Liver (tissue), 9 donors: Measurements from ENCODE around the gene OR2T6. TPM values are rescaled to one million over a fixed set of nuclear protein-coding genes. Genes with fewer than 3 reads are reported as not detected.

Experiments used
- DNase-seq: peaks from one replicate; pipeline ENCODE4 v3.0.0-alpha.2; 2017; ENCODE audit warnings: low spot score
- H3K27ac ChIP-seq, 2 donors: one replicate each; pipeline ENCODE4 v1.7.0; 2013; ENCODE audit warnings: inconsistent platforms in 2 of 2, low read length in 2 of 2, control low read depth in 1 of 2, low read depth in 1 of 2, mild to moderate bottlenecking in 1 of 2
- H3K27me3 ChIP-seq, 4 donors: one replicate each; pipeline versions ENCODE4 v1.6.1 to v1.7.0; 2013; ENCODE audit warnings: low read length in 3 of 4, inconsistent platforms in 1 of 4, mild to moderate bottlenecking in 1 of 4, moderate library complexity in 1 of 4; ENCODE audit not compliant: control insufficient read depth in 4 of 4, insufficient read depth in 4 of 4
- H3K36me3 ChIP-seq, 4 donors: one replicate each; pipeline versions ENCODE4 v1.6.1 to v1.7.0; 2013; ENCODE audit warnings: low read length in 3 of 4, mild to moderate bottlenecking in 3 of 4, low read depth in 1 of 4, moderate library complexity in 1 of 4; ENCODE audit not compliant: control insufficient read depth in 4 of 4, insufficient read depth in 3 of 4
- H3K4me1 ChIP-seq, 4 donors: one replicate each; pipeline versions ENCODE4 v1.6.1 to v1.7.0; 2013; ENCODE audit warnings: low read length in 3 of 4, mild to moderate bottlenecking in 3 of 4, moderate library complexity in 1 of 4; ENCODE audit not compliant: control insufficient read depth in 4 of 4, insufficient read depth in 4 of 4
- H3K4me3 ChIP-seq, 3 donors: one replicate each; pipeline versions ENCODE4 v1.6.1 to v1.7.0; 2013; ENCODE audit warnings: low read length in 3 of 3, control low read depth in 1 of 3, low read depth in 1 of 3, mild to moderate bottlenecking in 1 of 3
- H3K9ac ChIP-seq, 2 donors: one replicate each; pipeline ENCODE4 v1.7.0; 2013; ENCODE audit warnings: low read length in 2 of 2, mild to moderate bottlenecking in 2 of 2, moderate library complexity in 2 of 2, control low read depth in 1 of 2, low read depth in 1 of 2
- H3K9me3 ChIP-seq, 4 donors: one replicate each; pipeline versions ENCODE4 v1.6.1 to v1.7.0; 2013; ENCODE audit warnings: low read length in 3 of 4; ENCODE audit not compliant: control insufficient read depth in 4 of 4
- ATF3 ChIP-seq: IDR thresholded peaks from 2 replicates; pipeline ENCODE4 v1.6.1; 2016; ENCODE audit warnings: antibody characterized with exemption
- CTCF ChIP-seq: fragments of 150-350 bp; IDR thresholded peaks from 2 replicates; pipeline ENCODE4 v1.5.1; 2017; ENCODE audit warnings: improper control_type of control experiment, low read depth, low read length; ENCODE audit not compliant: missing input control
- EGR1 ChIP-seq, 2 donors: IDR thresholded peaks; 2 replicates each; pipeline ENCODE4 v1.6.1; 2016 to 2018; ENCODE audit warnings: antibody characterized with exemption in 2 of 2, low read depth in 2 of 2
- FOXA1 ChIP-seq: IDR thresholded peaks from 2 replicates; pipeline ENCODE4 v1.6.1; 2016; ENCODE audit warnings: antibody characterized with exemption
- FOXA2 ChIP-seq: IDR thresholded peaks from 2 replicates; pipeline ENCODE4 v1.6.1; 2016; ENCODE audit warnings: antibody characterized with exemption
- GABPA ChIP-seq, 2 donors: IDR thresholded peaks in 1 of 2; conservative IDR thresholded peaks in 1 of 2; 2 replicates each; pipeline ENCODE4 v1.6.1; 2016; ENCODE audit warnings: antibody characterized with exemption in 2 of 2, mild to moderate bottlenecking in 1 of 2, moderate library complexity in 1 of 2
- HNF4A ChIP-seq, 2 donors: conservative IDR thresholded peaks; 2 replicates each; pipeline ENCODE4 v1.6.1; 2016; ENCODE audit warnings: antibody characterized with exemption in 2 of 2, mild to moderate bottlenecking in 2 of 2
- HNF4G ChIP-seq: IDR thresholded peaks from 2 replicates; pipeline ENCODE4 v1.6.1; 2016; ENCODE audit warnings: antibody characterized with exemption
- JUND ChIP-seq, 2 donors: IDR thresholded peaks; 2 replicates each; pipeline ENCODE4 v1.6.1; 2016; ENCODE audit warnings: antibody characterized with exemption in 2 of 2
- MAX ChIP-seq: IDR thresholded peaks from 2 replicates; pipeline ENCODE4 v1.6.1; 2016; ENCODE audit warnings: antibody characterized with exemption
- NR2F2 ChIP-seq: IDR thresholded peaks from 2 replicates; pipeline ENCODE4 v1.6.1; 2016; ENCODE audit warnings: antibody characterized with exemption
- RAD21 ChIP-seq, 2 donors: IDR thresholded peaks; 2 replicates each; pipeline ENCODE4 v1.6.1; 2016; ENCODE audit warnings: antibody characterized with exemption in 2 of 2, mild to moderate bottlenecking in 2 of 2
- REST ChIP-seq: IDR thresholded peaks from 2 replicates; pipeline ENCODE4 v1.6.1; 2016; ENCODE audit warnings: antibody characterized with exemption, mild to moderate bottlenecking
- RXRA ChIP-seq, 2 donors: IDR thresholded peaks; 2 replicates each; pipeline ENCODE4 v1.6.1; 2017 to 2018; ENCODE audit warnings: antibody characterized with exemption in 2 of 2, mild to moderate bottlenecking in 1 of 2
- SP1 ChIP-seq: IDR thresholded peaks from 2 replicates; pipeline ENCODE4 v1.6.1; 2018; ENCODE audit warnings: antibody characterized with exemption, mild to moderate bottlenecking
- YY1 ChIP-seq: IDR thresholded peaks from 2 replicates; pipeline ENCODE4 v1.6.1; 2016; ENCODE audit warnings: antibody characterized with exemption, mild to moderate bottlenecking
- ZBTB33 ChIP-seq: IDR thresholded peaks from 2 replicates; pipeline ENCODE4 v1.6.1; 2016; ENCODE audit warnings: antibody characterized with exemption
- polyA plus RNA-seq, 2 donors: library from polyadenylated mRNA; stranded (reverse) in 1 of 2; unstranded in 1 of 2; fragments of 200-250 nt in 1 of 2; fragments of >200 nt in 1 of 2; fragmentation: Nextera tagmentation in 1 of 2; extraction: Ambion mirVana in 1 of 2; gene quantifications; one replicate each; pipeline versions ENCODE4 v1.2.1 to v1.2.3, GENCODE V29; 2013 to 2015
- total RNA-seq, 2 donors: library from RNA; depleted of rRNA; stranded (reverse); fragments of >200 nt; gene quantifications; one replicate each; pipeline ENCODE4 v1.2.3, GENCODE V29; 2014
- donor health status: healthy.
- donor health status: healthy.
- donor health status: healthy.
- donor health status: healthy.
- donor health status: healthy.

The OR2T6 gene
- total and polyA plus RNA-seq, 4 donors = not detected

- TF ChIP-seq REST (no peak), FOXA1 (no peak)
Measured at GRCh38 chr1:248361121-248361715, 14.3 kb upstream of the OR2T6 start, which contains the start of gene OR2T4 (continued).

GRCh38 chr1:248366609-248367008 lies 8.9 kb upstream of the OR2T6 start:
- TF ChIP-seq FOXA1 (no peak), NR2F2 (no peak), JUND (IDR thresholded peaks at IDR 0.05) (no peak), ZBTB33 (no peak), RAD21 (IDR thresholded peaks at IDR 0.05) (no peak), HNF4A (conservative IDR thresholded peaks at IDR 0.05) (no peak), GABPA (IDR thresholded peaks at IDR 0.05 in 1 of 2, conservative IDR thresholded peaks at IDR 0.05 in 1 of 2) (no peak), REST (no peak), CTCF (no peak), EGR1 (IDR thresholded peaks at IDR 0.05; ENCODE audit: low read depth in 2 of 2) (no peak), HNF4G (no peak), ATF3 (no peak), RXRA (IDR thresholded peaks at IDR 0.05) (no peak), FOXA2 (no peak), YY1 (no peak), SP1 (no peak), MAX (no peak)
- Histone ChIP-seq H3K4me1 (no peaks in the 10 kb centered on the region), H3K27ac (no peak overlapping the region), H3K36me3 (no peaks in the 10 kb centered on the region), H3K27me3 (no peaks in the 10 kb centered on the region), H3K9ac (no peak overlapping the region), H3K9me3 (no peaks in the 10 kb centered on the region), H3K4me3 (no peak overlapping the region)
- no peak for DNase-seq
